ENCODE measurements around the gene CR1. TPM values are rescaled to one million over a fixed set of nuclear protein-coding genes. Genes with fewer than 3 reads are reported as not detected.
"Not testable (repeated sequence)": the region's sequence is repeated elsewhere in the genome, so short reads cannot be mapped to it uniquely, and the experiment has no call there.

CR1 gene
- total and polyA plus RNA-seq, 3 donors from 2014 or later: 0.47 to 3.1 (median 1.4) TPM

DNA sequence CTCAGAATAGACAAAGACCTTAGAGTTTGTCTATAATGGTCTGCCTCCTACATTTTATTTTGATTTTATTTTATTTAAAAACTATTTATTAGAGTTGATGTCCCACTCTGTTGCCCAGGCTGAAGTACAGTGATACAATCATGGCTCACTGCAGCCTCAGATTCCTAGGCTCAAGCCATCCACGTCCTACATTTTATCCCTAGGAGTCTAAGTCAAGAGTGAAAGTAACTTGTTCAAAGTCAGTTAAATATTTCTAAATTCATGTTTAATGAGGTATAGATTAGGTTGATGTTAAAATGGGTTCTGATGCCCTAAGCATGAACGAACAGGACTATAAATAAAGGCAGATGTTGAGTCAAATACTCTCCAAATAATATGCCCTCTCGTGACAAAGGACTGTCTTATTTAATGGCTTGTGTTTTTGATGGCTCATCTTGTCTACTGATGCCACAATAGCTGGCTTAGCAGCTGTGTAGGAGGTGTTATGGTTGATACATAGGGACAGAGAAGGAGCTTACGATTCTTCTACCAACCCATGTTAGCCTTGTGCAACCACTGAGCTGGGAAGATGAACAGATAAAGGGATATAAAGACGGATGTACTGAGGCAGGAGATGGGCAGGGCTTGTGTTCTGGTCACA, 83.0 kb downstream of the CR1 start:
- WGBS, 2 donors: 61 to 70% methylated on average over 5 of the region's 5 CpGs

DNA sequence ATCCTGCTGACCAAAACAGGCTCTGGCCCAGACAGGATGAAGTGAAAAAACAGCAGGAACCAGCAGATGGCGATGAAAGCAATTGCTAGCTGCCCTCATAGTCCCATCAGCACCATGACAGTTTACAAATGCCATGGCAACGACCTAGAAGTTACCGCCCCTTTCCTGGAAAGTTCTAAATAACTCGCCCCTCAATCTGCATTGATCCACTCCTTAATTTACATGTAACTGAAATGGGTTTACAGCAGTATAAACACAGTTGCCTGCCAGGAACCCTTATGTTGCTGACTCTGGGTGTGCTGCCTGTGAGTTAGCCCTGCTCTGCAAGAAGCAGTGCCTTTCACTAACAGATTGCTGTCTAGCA, 83.5 kb downstream of the CR1 start:
- WGBS, 2 donors: 18 to 23% methylated on average over 4 of the region's 4 CpGs
- peak in 1 of 3 experiments; percentile 33 for TF ChIP-seq CTCF (IDR thresholded peaks at IDR 0.05)
- TF ChIP-seq POLR2A (IDR thresholded peaks at IDR 0.05): no peak
- peak; percentile 66 for DNase-seq
- H3K36me3 ChIP-seq (ENCODE audit: low read depth, missing control alignments): no peaks in the 10 kb centered on the region
- no peak overlapping the region for H3K27ac ChIP-seq
- intact Hi-C loops (cut with DNase I; ENCODE audit: low total_unique reads): no loop called here
- H3K27me3 ChIP-seq: no peaks in the 10 kb centered on the region
- no peaks in the 10 kb centered on the region for H3K9me3 ChIP-seq
- H3K4me3 ChIP-seq: no peak overlapping the region
- H3K4me1 ChIP-seq: no peaks in the 10 kb centered on the region

More for the DNA sequence above, 83.0 kb downstream of the CR1 start:
- no peak overlapping the region for H3K4me3 ChIP-seq
- TF ChIP-seq CTCF (IDR thresholded peaks at IDR 0.05) (no peak), POLR2A (IDR thresholded peaks at IDR 0.05) (no peak)
- no peak overlapping the region for H3K27ac ChIP-seq
- no peaks in the 10 kb centered on the region for H3K4me1 ChIP-seq
- H3K27me3 ChIP-seq: no peaks in the 10 kb centered on the region
- intact Hi-C loops (cut with DNase I; ENCODE audit: low total_unique reads): no loop called here
- DNase-seq: no peak
- H3K9me3 ChIP-seq: no peaks in the 10 kb centered on the region
- no peaks in the 10 kb centered on the region for H3K36me3 ChIP-seq (ENCODE audit: low read depth, missing control alignments)

DNA sequence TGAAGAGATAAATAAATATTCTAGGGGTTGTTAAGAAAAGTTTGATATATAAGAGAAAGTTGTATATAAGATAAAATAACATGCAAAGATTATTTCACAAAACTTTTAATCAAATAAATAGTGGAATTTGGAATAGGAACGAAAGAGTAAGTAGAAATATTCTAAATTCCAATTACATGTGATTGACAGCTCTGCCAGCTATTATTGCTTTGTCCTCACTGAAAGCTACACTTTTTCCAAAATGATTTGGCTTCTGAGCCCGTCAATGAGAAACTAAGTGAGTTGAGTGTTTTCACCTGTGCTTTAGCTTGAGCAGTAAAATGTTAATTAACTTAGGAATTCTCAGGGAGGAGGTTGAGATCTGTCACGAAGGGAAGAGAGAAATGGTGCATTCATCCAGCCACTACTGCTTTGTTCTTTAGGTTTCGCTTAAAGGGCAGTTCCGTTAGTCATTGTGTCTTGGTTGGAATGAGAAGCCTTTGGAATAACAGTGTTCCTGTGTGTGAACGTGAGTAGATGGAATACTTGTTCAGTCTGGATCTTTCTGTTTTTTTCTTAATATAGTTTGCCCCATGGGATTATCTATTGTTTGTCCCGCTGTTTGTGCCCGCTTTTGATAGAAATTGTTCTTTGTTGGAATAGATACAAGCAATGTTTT, 85.7 kb downstream of the CR1 start:
- Histone ChIP-seq H3K27me3 (no peaks in the 10 kb centered on the region), H3K4me3 (no peak overlapping the region), H3K9me3 (no peaks in the 10 kb centered on the region), H3K27ac (no peak overlapping the region), H3K36me3 (ENCODE audit: low read depth, missing control alignments) (no peaks in the 10 kb centered on the region), H3K4me1 (no peaks in the 10 kb centered on the region)
- no peak for DNase-seq
- WGBS, 2 donors: 69 to 72% methylated on average over 8 of the region's 8 CpGs
- TF ChIP-seq POLR2A (IDR thresholded peaks at IDR 0.05) (no peak), CTCF (IDR thresholded peaks at IDR 0.05) (no peak)
- intact Hi-C loops (cut with DNase I; ENCODE audit: low total_unique reads): no loop called here

DNA sequence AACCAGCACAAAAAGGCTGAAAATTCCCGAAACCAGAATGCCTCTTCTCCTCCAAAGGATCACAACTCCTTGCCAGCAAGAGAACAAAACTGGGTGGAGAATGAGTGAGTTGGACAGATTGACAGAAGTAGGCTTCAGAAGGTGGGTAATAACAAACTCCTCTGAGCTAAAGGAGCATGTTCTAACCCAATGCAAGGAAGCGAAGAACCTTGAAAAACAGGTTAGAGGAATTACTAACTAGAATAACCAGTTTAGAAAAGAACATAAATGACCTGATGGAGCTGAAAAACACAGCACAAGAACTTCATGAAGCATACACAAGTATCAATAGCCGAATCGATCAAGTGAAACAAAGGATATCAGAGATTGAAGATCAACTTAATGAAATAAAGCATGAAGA, 93.5 kb downstream of the CR1 start:
- 98 to 100% methylated on average over 4 of the region's 4 CpGs for WGBS, 2 donors
- H3K27me3 ChIP-seq; H3K4me3 ChIP-seq; intact Hi-C loops (cut with DNase I; ENCODE audit: low total_unique reads); H3K36me3 ChIP-seq (ENCODE audit: low read depth, missing control alignments); DNase-seq; H3K9me3 ChIP-seq; H3K27ac ChIP-seq; H3K4me1 ChIP-seq: not testable (repeated sequence)

GRCh38 chr1:207591205-207591604, 95.2 kb downstream of the CR1 start:
- DNase-seq; H3K27me3 ChIP-seq; intact Hi-C loops (cut with DNase I; ENCODE audit: low total_unique reads); H3K4me3 ChIP-seq; H3K36me3 ChIP-seq (ENCODE audit: low read depth, missing control alignments); H3K9me3 ChIP-seq; H3K4me1 ChIP-seq: not testable (repeated sequence)
- 46 to 55% methylated on average over 5 of the region's 5 CpGs for WGBS, 2 donors
- peak overlapping the region in 1 of 2 donors; percentile 2 for H3K27ac ChIP-seq

- DNase-seq; H3K27ac ChIP-seq; H3K27me3 ChIP-seq; H3K9me3 ChIP-seq; H3K36me3 ChIP-seq (ENCODE audit: low read depth, missing control alignments); H3K4me1 ChIP-seq; intact Hi-C loops (cut with DNase I; ENCODE audit: low total_unique reads); H3K4me3 ChIP-seq: not testable (repeated sequence)
- 95 to 99% methylated on average over 4 of the region's 4 CpGs for WGBS, 2 donors
Measured at GRCh38 chr1:207594095-207594494, 98.1 kb downstream of the CR1 start.

All from testis (tissue), 3 donors.